HL-60 (cell line): ENCODE results near the gene OR8H2.
"Not testable (repeated sequence)": the region's sequence is repeated elsewhere in the genome, so short reads cannot be mapped to it uniquely, and the experiment has no call there.

Source experiments
- DNase-seq, 2 experiments: peaks; one replicate each; pipeline ENCODE4 v3.0.0-alpha.2; 2010 to 2020; ENCODE audit warnings: low read depth in 1 of 2, low spot score in 1 of 2
- H3K27ac ChIP-seq: fragments of 250-450 bp; sonication (Bioruptor Pico); replicated peaks from 2 replicates; pipeline ENCODE4 v1.5.1; 2020; ENCODE audit warnings: mild to moderate bottlenecking, moderate library complexity
- H3K27me3 ChIP-seq: fragments of 250-450 bp; sonication (Bioruptor Pico); 2 replicates; pipeline ENCODE4 v1.5.1; 2021; ENCODE audit warnings: mild to moderate bottlenecking, moderate library complexity; ENCODE audit not compliant: insufficient read depth, poor library complexity, severe bottlenecking
- H3K4me3 ChIP-seq: replicated peaks from 2 replicates; pipeline ENCODE4 v1.5.1; 2011; ENCODE audit warnings: mild to moderate bottlenecking, control low read depth, low read length; ENCODE audit not compliant: insufficient read depth
- CTCF ChIP-seq: IDR thresholded peaks from one replicate; pipeline ENCODE4 v1.5.1; 2011; ENCODE audit warnings: low read length, control low read depth, inconsistent platforms; ENCODE audit not compliant: insufficient read depth
- GABPA ChIP-seq: IDR thresholded peaks from 2 replicates; pipeline ENCODE4 v1.6.1; 2012; ENCODE audit warnings: low read depth
- POLR2AphosphoS5 ChIP-seq: IDR thresholded peaks from 2 replicates; pipeline ENCODE4 v1.6.1; 2012; ENCODE audit warnings: low read depth
- REST ChIP-seq: IDR thresholded peaks from 2 replicates; pipeline ENCODE4 v1.6.1; 2012; ENCODE audit warnings: low read depth; ENCODE audit not compliant: insufficient replicate concordance
- SPI1 ChIP-seq: IDR thresholded peaks from 2 replicates; pipeline ENCODE4 v1.6.1; 2012; ENCODE audit warnings: low read depth, mild to moderate bottlenecking, borderline replicate concordance
- long read RNA-seq: library from polyadenylated mRNA; unstranded; transcript quantifications from one replicate; pipeline ENCODE4 v2.0.0, GENCODE V29; 2020

Gene OR8H2
- long read RNA-seq, result 0 reads

GRCh38 chr11:56103210-56103737 is at the start of gene OR8H2:
OR8H2 (plus strand) TSS chr11:56103687; CDS start chr11:56105043, 1,356 bp downstream.
- no peak for DNase-seq
- H3K4me3 ChIP-seq, result no peak within 1 kb of the TSS
- H3K27ac ChIP-seq, result no peak within 1 kb of the TSS
- TF ChIP-seq POLR2AphosphoS5 (no peak), REST (no peak), SPI1 (no peak), GABPA (no peak), CTCF (no peak)
- H3K27me3 ChIP-seq, result no peaks in the 10 kb centered on the region

- not testable (repeated sequence) for DNase-seq, H3K27ac ChIP-seq, H3K27me3 ChIP-seq, H3K4me3 ChIP-seq
These were observed 47.1 kb upstream of the OR8H2 start for GRCh38 chr11:56056366-56056765.

GRCh38 chr11:56057661-56058237 is 45.7 kb upstream of the OR8H2 start:
- H3K27me3 ChIP-seq, H3K4me3 ChIP-seq, DNase-seq, H3K27ac ChIP-seq: not testable (repeated sequence)

GRCh38 chr11:56058260-56058780 is 45.2 kb upstream of the OR8H2 start:
- not testable (repeated sequence) for H3K27ac ChIP-seq, DNase-seq, H3K4me3 ChIP-seq, H3K27me3 ChIP-seq

GRCh38 chr11:56066980-56067379 is 36.5 kb upstream of the OR8H2 start:
- no peak for DNase-seq
- H3K27me3 ChIP-seq, result no peaks in the 10 kb centered on the region
- no peak overlapping the region for H3K4me3 ChIP-seq
- no peak for TF ChIP-seq CTCF
- TF ChIP-seq GABPA, result no peak
- no peak for TF ChIP-seq POLR2AphosphoS5
- TF ChIP-seq SPI1, result no peak
- no peak for TF ChIP-seq REST
- H3K27ac ChIP-seq, result no peak overlapping the region
